IMR-90 (cell line): ENCODE measurements around the gene KIF20B. TPM values are rescaled to one million over a fixed set of nuclear protein-coding genes. Genes with fewer than 3 reads are reported as not detected.

Experiments used
- ATAC-seq: fragments of 200-7000 bp; cut with Tn5 transposase; 2 replicates; pipeline ENCODE4 v1.9.1; 2020; ENCODE audit warnings: low read depth, mild to moderate bottlenecking, moderate library complexity
- BruUV-seq: library from RNA; stranded (reverse); fragments of 400-500 nt; replicated peaks from 2 replicates; lab custom pipeline; 2021; lab: Mats Ljungman, UMichigan
- CTCF ChIA-PET: fragments of 300-600 bp; formaldehyde crosslinking; extraction: SDS; loops from one replicate; lab custom pipeline; 2021; ENCODE audit warnings: antibody characterized with exemption; lab: Yijun Ruan, JAX
- POLR2A ChIA-PET: fragments of 300-600 bp; sonication (Branson Sonifier 250); formaldehyde crosslinking; loops from one replicate; lab custom pipeline; 2022; ENCODE audit warnings: antibody characterized with exemption; ENCODE audit not compliant: unreplicated experiment; lab: Charles Lee
- DNase-seq: peaks from one replicate; pipeline ENCODE4 v3.0.0; 2013
- H2AFZ ChIP-seq: replicated peaks from 2 replicates; pipeline ENCODE3; 2013; ENCODE audit warnings: low read length, mild to moderate bottlenecking; ENCODE audit not compliant: poor library complexity
- H2AK5ac ChIP-seq: 2 replicates; pipeline ENCODE4 v1.6.1; 2013; ENCODE audit warnings: low read depth, low read length, inconsistent platforms
- H2AK9ac ChIP-seq: replicated peaks from 2 replicates; pipeline ENCODE3; 2013; ENCODE audit warnings: mild to moderate bottlenecking, low read depth, low read length, moderate library complexity; ENCODE audit not compliant: poor library complexity
- H2BK120ac ChIP-seq: 2 replicates; pipeline ENCODE4 v1.6.1; 2013; ENCODE audit warnings: low read depth, low read length, inconsistent platforms
- H2BK15ac ChIP-seq: 3 replicates; pipeline ENCODE4 v1.6.1; 2013; ENCODE audit warnings: low read depth, low read length, inconsistent platforms
- H2BK20ac ChIP-seq: 2 replicates; pipeline ENCODE4 v1.6.1; 2013; ENCODE audit warnings: low read depth, mild to moderate bottlenecking, inconsistent platforms, low read length, moderate library complexity
- H2BK5ac ChIP-seq: 2 replicates; pipeline ENCODE4 v1.6.1; 2013; ENCODE audit warnings: mild to moderate bottlenecking, low read depth, low read length, inconsistent platforms; ENCODE audit not compliant: poor library complexity, severe bottlenecking
- H3K14ac ChIP-seq: replicated peaks from 2 replicates; pipeline ENCODE4 v1.6.1; 2013; ENCODE audit warnings: low read depth, low read length, inconsistent platforms
- H3K18ac ChIP-seq: 2 replicates; pipeline ENCODE4 v1.6.1; 2013; ENCODE audit warnings: low read depth, low read length, control low read depth
- H3K23ac ChIP-seq: 2 replicates; pipeline ENCODE4 v1.6.1; 2013; ENCODE audit warnings: low read depth, low read length, inconsistent platforms
- H3K27ac ChIP-seq: 2 replicates; pipeline ENCODE4 v1.5.1; 2013; ENCODE audit warnings: mild to moderate bottlenecking, control low read depth, low read length; ENCODE audit not compliant: insufficient read depth
- H3K27me3 ChIP-seq: 2 replicates; pipeline ENCODE4 v1.6.1; 2013; ENCODE audit warnings: low read length; ENCODE audit not compliant: control insufficient read depth, insufficient read depth
- H3K36me3 ChIP-seq: 2 replicates; pipeline ENCODE4 v1.6.1; 2013; ENCODE audit warnings: low read length, mixed read lengths; ENCODE audit not compliant: control insufficient read depth, insufficient read depth
- H3K4ac ChIP-seq: 2 replicates; pipeline ENCODE4 v1.6.1; 2013; ENCODE audit warnings: low read depth, low read length, inconsistent platforms
- H3K4me1 ChIP-seq: 2 replicates; pipeline ENCODE4 v1.6.1; 2013; ENCODE audit warnings: low read length, mixed read lengths; ENCODE audit not compliant: control insufficient read depth, insufficient read depth
- H3K4me2 ChIP-seq: 2 replicates; pipeline ENCODE4 v1.6.1; 2013; ENCODE audit warnings: low read depth, mild to moderate bottlenecking, control low read depth, low read length, moderate library complexity
- H3K4me3 ChIP-seq: 2 replicates; pipeline ENCODE4 v1.5.1; 2013; ENCODE audit warnings: low read depth, mild to moderate bottlenecking, control low read depth, low read length, moderate library complexity; ENCODE audit not compliant: insufficient read depth
- H3K56ac ChIP-seq: 2 replicates; pipeline ENCODE4 v1.6.1; 2013; ENCODE audit warnings: low read length, inconsistent platforms; ENCODE audit not compliant: insufficient read depth; ENCODE audit errors: extremely low read depth
- H3K79me1 ChIP-seq, 2 experiments: 2 replicates each; pipeline ENCODE4 v1.6.1; 2013; ENCODE audit warnings: low read length in 2 of 2, inconsistent platforms in 1 of 2, low read depth in 1 of 2
- H3K9ac ChIP-seq: 2 replicates; pipeline ENCODE4 v1.6.1; 2013; ENCODE audit warnings: low read depth, low read length, control low read depth
- H3K9me1 ChIP-seq: 2 replicates; pipeline ENCODE4 v1.6.1; 2013; ENCODE audit warnings: low read length, inconsistent platforms; ENCODE audit not compliant: insufficient read depth
- H3K9me3 ChIP-seq: 2 replicates; pipeline ENCODE4 v1.6.1; 2013; ENCODE audit warnings: low read length; ENCODE audit not compliant: control insufficient read depth, insufficient read depth
- H4K20me1 ChIP-seq: 2 replicates; pipeline ENCODE4 v1.6.1; 2013; ENCODE audit warnings: low read length, inconsistent platforms; ENCODE audit not compliant: insufficient read depth
- H4K5ac ChIP-seq: 2 replicates; pipeline ENCODE4 v1.6.1; 2013; ENCODE audit warnings: mild to moderate bottlenecking, low read depth, low read length, control low read depth
- H4K8ac ChIP-seq, 2 experiments: 2 replicates each; pipeline ENCODE4 v1.6.1; 2013; ENCODE audit warnings: low read depth in 2 of 2, low read length in 2 of 2, control low read depth in 1 of 2, inconsistent platforms in 1 of 2
- H4K91ac ChIP-seq: 2 replicates; pipeline ENCODE4 v1.6.1; 2013; ENCODE audit warnings: low read depth, low read length, inconsistent platforms; ENCODE audit not compliant: insufficient read depth
- BHLHE40 ChIP-seq: fragments of 150-350 bp; IDR thresholded peaks from 2 replicates; pipeline ENCODE4 v1.6.1; 2016; ENCODE audit warnings: mild to moderate bottlenecking, low read depth, low read length
- CEBPB ChIP-seq: IDR thresholded peaks from 2 replicates; pipeline ENCODE4 v1.6.1; 2012; ENCODE audit warnings: low read depth, low read length, improper control_type of control experiment
- CHD1 ChIP-seq: IDR thresholded peaks from 2 replicates; pipeline ENCODE4 v1.6.1; 2012; ENCODE audit warnings: low read depth, low read length, improper control_type of control experiment
- MAZ ChIP-seq: IDR thresholded peaks from 2 replicates; pipeline ENCODE4 v1.6.1; 2012; ENCODE audit warnings: low read depth, mild to moderate bottlenecking, low read length, improper control_type of control experiment, moderate library complexity, borderline replicate concordance
- MXI1 ChIP-seq: IDR thresholded peaks from 2 replicates; pipeline ENCODE4 v1.6.1; 2012; ENCODE audit warnings: low read depth, mild to moderate bottlenecking, low read length, moderate library complexity, borderline replicate concordance
- NFE2L2 ChIP-seq: fragments of 150-350 bp; IDR thresholded peaks from 2 replicates; pipeline ENCODE4 v1.6.1; 2016; ENCODE audit warnings: low read depth, mild to moderate bottlenecking, low read length
- POLR2A ChIP-seq: IDR thresholded peaks from 2 replicates; pipeline ENCODE4 v1.6.1; 2012; ENCODE audit warnings: mild to moderate bottlenecking, low read depth, low read length
- RAD21 ChIP-seq: IDR thresholded peaks from 2 replicates; pipeline ENCODE4 v1.6.1; 2012; ENCODE audit warnings: low read length, improper control_type of control experiment
- RFX5 ChIP-seq: IDR thresholded peaks from 2 replicates; pipeline ENCODE4 v1.8.0; 2012; ENCODE audit warnings: low read depth, mild to moderate bottlenecking, low read length, moderate library complexity
- SMC3 ChIP-seq: fragments of 150-350 bp; IDR thresholded peaks from 2 replicates; pipeline ENCODE4 v1.6.1; 2016; ENCODE audit warnings: low read depth, mild to moderate bottlenecking, antibody characterized with exemption, low read length, moderate library complexity
- WGBS, 2 experiments: methylation state at CpG; one replicate each; pipeline versions ENCODE4 v1.1.5 to v1.1.7; 2013; ENCODE audit warnings: missing lambda C conversion rate in 2 of 2; ENCODE audit not compliant: insufficient read length in 1 of 2; ENCODE audit errors: extremely low coverage in 2 of 2; 5-methylcytosine and 5-hydroxymethylcytosine counted together
- dilution Hi-C: fragments of 300-500 bp; cut with HindIII; formaldehyde crosslinking; loops from one replicate; pipeline ENCODE4 v1.14.3; 2018; ENCODE audit warnings: low sequenced_read_pairs; ENCODE audit not compliant: unreplicated experiment
- in situ Hi-C: fragments of 300-500 bp; cut with MboI; formaldehyde crosslinking; loops from 3 replicates; pipeline ENCODE4 v1.14.3; 2019; ENCODE audit warnings: low sequenced_read_pairs, inconsistent platforms, mixed read lengths
- intact Hi-C: fragments of 100-400 bp; cut with micrococcal nuclease; formaldehyde crosslinking; loops from 2 replicates; pipeline ENCODE4 v1.10.0; 2022
- polyA plus RNA-seq, 3 experiments: library from polyadenylated mRNA; depleted of rRNA; stranded (reverse); fragments of >200 nt; gene quantifications; 2 replicates each; pipeline ENCODE4 v1.2.3, GENCODE V29; 2012; ENCODE audit warnings: low replicate concordance in 1 of 3
- total RNA-seq: library from RNA; depleted of rRNA; stranded (reverse); fragments of >200 nt; gene quantifications from 2 replicates; pipeline ENCODE4 v1.2.3, GENCODE V29; 2012
- TF ChIP-seq, protein P1 (sequence below): fragments of 150-350 bp; IDR thresholded peaks from 2 replicates; pipeline ENCODE4 v1.6.1; 2016; ENCODE audit warnings: low read depth, mild to moderate bottlenecking, low read length, moderate library complexity, borderline replicate concordance
- TF ChIP-seq, protein P2 (sequence below): conservative IDR thresholded peaks from 2 replicates; pipeline ENCODE4 v1.5.1; 2012; ENCODE audit warnings: mild to moderate bottlenecking, low read depth, low read length, improper control_type of control experiment

The KIF20B gene
- total and polyA plus RNA-seq, 2 of the 4 experiments (the other 2 are of a cell fraction), result 3.1 to 23.5 TPM

DNA sequence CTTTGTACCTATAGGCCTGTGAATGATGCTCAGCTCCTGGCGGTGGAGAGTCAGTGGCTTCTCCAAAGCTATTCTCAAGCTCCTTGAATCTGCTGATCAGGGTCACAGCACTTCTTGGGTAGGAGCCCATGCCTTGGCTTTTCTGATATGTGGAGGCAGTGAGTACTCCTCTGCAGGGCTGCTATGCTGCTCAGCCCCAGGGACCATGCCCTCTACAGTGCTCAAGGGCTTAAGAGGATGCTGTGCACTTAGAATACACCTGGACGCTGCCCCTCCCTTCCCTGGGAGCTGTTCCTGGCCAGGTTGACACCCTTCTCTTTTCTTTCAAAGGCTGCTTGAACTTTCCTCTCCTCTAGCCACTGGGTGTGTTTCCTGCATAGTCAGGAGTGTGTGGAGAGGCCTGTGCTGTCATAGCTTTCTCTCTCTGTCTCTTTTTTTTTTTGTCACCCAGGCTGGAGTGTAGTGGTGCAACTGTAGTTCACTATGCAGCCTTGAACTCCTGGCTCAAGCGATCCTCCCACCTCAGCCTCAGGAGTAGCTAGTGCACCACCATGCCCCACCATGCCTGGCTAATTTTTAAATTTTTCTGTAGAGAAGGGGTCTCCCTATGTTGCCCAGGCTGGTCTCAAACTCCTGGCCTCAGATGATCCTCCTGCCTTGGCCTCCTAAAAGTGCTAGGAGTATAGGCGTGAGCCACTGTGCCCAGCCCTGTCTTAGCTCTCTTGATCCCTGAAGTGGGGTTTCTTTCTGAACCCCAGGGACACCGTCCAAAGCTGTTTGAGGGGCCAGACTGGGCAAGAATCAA is 113.9 kb downstream of the KIF20B start:
- no peaks in the 10 kb centered on the region for H3K4me1 ChIP-seq
- H3K14ac ChIP-seq, result no peak overlapping the region
- no peak overlapping the region for H2BK20ac ChIP-seq
- no peak overlapping the region for H2BK120ac ChIP-seq
- no peak overlapping the region for H3K18ac ChIP-seq
- no TSS peak for BruUV-seq
- no peak for DNase-seq
- H2BK15ac ChIP-seq, result no peak overlapping the region
- H3K4me2 ChIP-seq, result no peak overlapping the region
- H3K56ac ChIP-seq, result no peak overlapping the region
- POLR2A ChIA-PET, result no interaction called here
- no peak for ATAC-seq
- H3K23ac ChIP-seq, result no peak overlapping the region
- H3K27me3 ChIP-seq, result peaks cover 12% of the 10 kb centered on the region
- no peaks in the 10 kb centered on the region for H3K9me1 ChIP-seq
- H4K8ac ChIP-seq, result no peak overlapping the region
- no peak overlapping the region for H2AFZ ChIP-seq
- H4K5ac ChIP-seq, result no peak overlapping the region
- H2AK5ac ChIP-seq, result no peak overlapping the region
- H3K27ac ChIP-seq, result no peak overlapping the region
- intact Hi-C loops (loop anchor here (1.0 kb wide), 1 partner anchor 42 kb away; no protein-coding TSS in a partner anchor), dilution Hi-C loops (no loop called here), in situ Hi-C loops (no loop called here)
- H2AK9ac ChIP-seq, result no peak overlapping the region
- H3K79me1 ChIP-seq, result no peaks in the 10 kb centered on the region
- no peak overlapping the region for H3K4me3 ChIP-seq
- no peaks in the 10 kb centered on the region for H4K20me1 ChIP-seq
- no peak overlapping the region for H3K9ac ChIP-seq
- TF ChIP-seq CHD1, result no peak
- TF ChIP-seq, protein P1, sequence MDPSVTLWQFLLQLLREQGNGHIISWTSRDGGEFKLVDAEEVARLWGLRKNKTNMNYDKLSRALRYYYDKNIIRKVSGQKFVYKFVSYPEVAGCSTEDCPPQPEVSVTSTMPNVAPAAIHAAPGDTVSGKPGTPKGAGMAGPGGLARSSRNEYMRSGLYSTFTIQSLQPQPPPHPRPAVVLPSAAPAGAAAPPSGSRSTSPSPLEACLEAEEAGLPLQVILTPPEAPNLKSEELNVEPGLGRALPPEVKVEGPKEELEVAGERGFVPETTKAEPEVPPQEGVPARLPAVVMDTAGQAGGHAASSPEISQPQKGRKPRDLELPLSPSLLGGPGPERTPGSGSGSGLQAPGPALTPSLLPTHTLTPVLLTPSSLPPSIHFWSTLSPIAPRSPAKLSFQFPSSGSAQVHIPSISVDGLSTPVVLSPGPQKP, result no peak
- TF ChIP-seq MXI1, result no peak
- TF ChIP-seq NFE2L2, result no peak
- no peak for TF ChIP-seq RAD21
- no peak for TF ChIP-seq POLR2A
- TF ChIP-seq, protein P2, sequence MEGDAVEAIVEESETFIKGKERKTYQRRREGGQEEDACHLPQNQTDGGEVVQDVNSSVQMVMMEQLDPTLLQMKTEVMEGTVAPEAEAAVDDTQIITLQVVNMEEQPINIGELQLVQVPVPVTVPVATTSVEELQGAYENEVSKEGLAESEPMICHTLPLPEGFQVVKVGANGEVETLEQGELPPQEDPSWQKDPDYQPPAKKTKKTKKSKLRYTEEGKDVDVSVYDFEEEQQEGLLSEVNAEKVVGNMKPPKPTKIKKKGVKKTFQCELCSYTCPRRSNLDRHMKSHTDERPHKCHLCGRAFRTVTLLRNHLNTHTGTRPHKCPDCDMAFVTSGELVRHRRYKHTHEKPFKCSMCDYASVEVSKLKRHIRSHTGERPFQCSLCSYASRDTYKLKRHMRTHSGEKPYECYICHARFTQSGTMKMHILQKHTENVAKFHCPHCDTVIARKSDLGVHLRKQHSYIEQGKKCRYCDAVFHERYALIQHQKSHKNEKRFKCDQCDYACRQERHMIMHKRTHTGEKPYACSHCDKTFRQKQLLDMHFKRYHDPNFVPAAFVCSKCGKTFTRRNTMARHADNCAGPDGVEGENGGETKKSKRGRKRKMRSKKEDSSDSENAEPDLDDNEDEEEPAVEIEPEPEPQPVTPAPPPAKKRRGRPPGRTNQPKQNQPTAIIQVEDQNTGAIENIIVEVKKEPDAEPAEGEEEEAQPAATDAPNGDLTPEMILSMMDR, result no peak
- no peak for TF ChIP-seq CEBPB
- no peak for TF ChIP-seq RFX5
- TF ChIP-seq MAZ, result no peak
- no peak for TF ChIP-seq SMC3
- TF ChIP-seq BHLHE40, result no peak
- no CpG with 5 or more reads among the region's 5 CpGs for WGBS, 2 experiments
- H3K4ac ChIP-seq, result no peak overlapping the region
- no peak overlapping the region for H4K91ac ChIP-seq
- H3K9me3 ChIP-seq, result no peaks in the 10 kb centered on the region
- no peaks in the 10 kb centered on the region for H3K36me3 ChIP-seq
- H2BK5ac ChIP-seq, result no peak overlapping the region
- CTCF ChIA-PET, result no interaction called here
